Endothelial cell of umbilical vein (primary cell): Measurements from ENCODE around the gene ANKRD33. TPM values are rescaled to one million over a fixed set of nuclear protein-coding genes. Genes with fewer than 3 reads are reported as not detected.

Experiments
- BruUV-seq: library from RNA; stranded (reverse); fragments of 400-500 nt; replicated peaks from 2 replicates; lab custom pipeline; 2021; lab: Mats Ljungman, UMichigan
- CTCF ChIA-PET: fragments of 300-600, 350-600 bp; sonication (Branson Sonifier 250); formaldehyde crosslinking; loops from one replicate; lab custom pipeline; 2021; ENCODE audit warnings: antibody characterized with exemption, inconsistent platforms; lab: Charles Lee
- POLR2A ChIA-PET: fragments of 300-600, 350-600 bp; sonication (Branson Sonifier 250); formaldehyde crosslinking; loops from one replicate; lab custom pipeline; 2021; ENCODE audit warnings: antibody characterized with exemption, inconsistent platforms; lab: Charles Lee
- DNase-seq: peaks from one replicate; pipeline ENCODE4 v3.0.0-alpha.2; 2011; ENCODE audit warnings: low read depth, low spot score
- FAIRE-seq: peaks from 2 replicates; lab custom pipeline; 2011; peaks lifted over from hg19 to GRCh38; lab: Jason Lieb, UNC
- H2AFZ ChIP-seq: 2 replicates; pipeline ENCODE4 v1.6.0; 2012; ENCODE audit warnings: low read depth, low read length, control low read depth, inconsistent platforms
- H3K27ac ChIP-seq: 2 replicates; pipeline ENCODE4 v1.5.1; 2011; ENCODE audit warnings: low read depth, mild to moderate bottlenecking, control low read depth, low read length, moderate library complexity; ENCODE audit not compliant: insufficient read depth
- H3K27me3 ChIP-seq, 2 experiments: 2 replicates each; pipeline versions ENCODE4 v1.6.0 to v1.6.1; 2011; ENCODE audit warnings: low read length in 2 of 2, mixed read lengths in 1 of 2; ENCODE audit not compliant: control insufficient read depth in 2 of 2, insufficient read depth in 2 of 2
- H3K36me3 ChIP-seq, 2 experiments: 2 replicates in 1 of 2; 3 replicates in 1 of 2; pipeline ENCODE4 v1.5.1; 2011; ENCODE audit warnings: low read length in 2 of 2, mild to moderate bottlenecking in 1 of 2, moderate library complexity in 1 of 2; ENCODE audit not compliant: control insufficient read depth in 2 of 2, insufficient read depth in 2 of 2; ENCODE audit errors: extremely low read depth in 1 of 2
- H3K4me1 ChIP-seq: 3 replicates; pipeline ENCODE4 v1.5.1; 2011; ENCODE audit warnings: mild to moderate bottlenecking, low read length; ENCODE audit not compliant: control insufficient read depth, insufficient read depth; ENCODE audit errors: extremely low read depth
- H3K4me2 ChIP-seq: 2 replicates; pipeline ENCODE4 v1.6.1; 2011; ENCODE audit warnings: low read length, control low read depth, mixed read lengths; ENCODE audit not compliant: insufficient read depth
- H3K4me3 ChIP-seq, 3 experiments: fragments of 200-600 bp in 1 of 3; sonication (generic), shearing (Covaris generic) in 1 of 3; replicated peaks in 1 of 3; 2 replicates each; pipeline ENCODE4 v1.5.1; 2011 to 2016; ENCODE audit warnings: control low read depth in 3 of 3, low read length in 3 of 3, mild to moderate bottlenecking in 2 of 3, inconsistent platforms in 1 of 3, low read depth in 1 of 3, moderate library complexity in 1 of 3; ENCODE audit not compliant: insufficient read depth in 1 of 3
- H3K79me2 ChIP-seq: 2 replicates; pipeline ENCODE4 v1.6.0; 2012; ENCODE audit warnings: low read length, inconsistent platforms; ENCODE audit not compliant: control insufficient read depth, insufficient read depth
- H3K9ac ChIP-seq: replicated peaks from 2 replicates; pipeline ENCODE3; 2011; ENCODE audit warnings: low read length, control low read depth; ENCODE audit not compliant: insufficient read depth; ENCODE audit errors: extremely low read depth
- H3K9me1 ChIP-seq: replicated peaks from 3 replicates; pipeline ENCODE4 v1.6.0; 2011; ENCODE audit warnings: mild to moderate bottlenecking, low read length; ENCODE audit not compliant: control insufficient read depth, insufficient read depth; ENCODE audit errors: extremely low read depth
- H3K9me3 ChIP-seq: replicated peaks from 2 replicates; pipeline ENCODE4 v1.5.1; 2012; ENCODE audit warnings: low read length, inconsistent platforms; ENCODE audit not compliant: control insufficient read depth, insufficient read depth
- H4K20me1 ChIP-seq: replicated peaks from 2 replicates; pipeline ENCODE3; 2011; ENCODE audit warnings: mild to moderate bottlenecking, low read length; ENCODE audit not compliant: control insufficient read depth, insufficient read depth; ENCODE audit errors: extremely low read depth
- EZH2 ChIP-seq: IDR thresholded peaks from 2 replicates; pipeline ENCODE4 v1.6.1; 2012; ENCODE audit warnings: borderline replicate concordance, low read depth, mild to moderate bottlenecking, moderate library complexity, low read length, inconsistent platforms; ENCODE audit not compliant: severe bottlenecking
- FOS ChIP-seq: IDR thresholded peaks from 2 replicates; pipeline ENCODE4 v1.6.1; 2011; ENCODE audit warnings: mild to moderate bottlenecking, low read length, moderate library complexity, borderline replicate concordance; ENCODE audit not compliant: insufficient read depth
- GATA2 ChIP-seq: IDR thresholded peaks from 2 replicates; pipeline ENCODE4 v1.7.0; 2011; ENCODE audit warnings: low read depth, mild to moderate bottlenecking, moderate library complexity, mixed read lengths, low read length; ENCODE audit not compliant: insufficient read length, insufficient read depth
- JUN ChIP-seq: IDR thresholded peaks from 2 replicates; pipeline ENCODE4 v1.6.1; 2011; ENCODE audit warnings: borderline replicate concordance, low read depth; ENCODE audit not compliant: insufficient read length, insufficient read depth
- MYC ChIP-seq: IDR thresholded peaks from one replicate; pipeline ENCODE4 v1.6.1; 2011; ENCODE audit warnings: mild to moderate bottlenecking, low read depth, low read length
- POLR2A ChIP-seq: IDR thresholded peaks from 2 replicates; pipeline ENCODE4 v1.6.1; 2012; ENCODE audit warnings: low read depth, mild to moderate bottlenecking, control low read depth, low read length
- POLR2AphosphoS5 ChIP-seq: IDR thresholded peaks from 2 replicates; pipeline ENCODE4 v1.6.1; 2012; ENCODE audit warnings: low read depth, mild to moderate bottlenecking, control low read depth, low read length, moderate library complexity; ENCODE audit not compliant: insufficient read depth
- dilution Hi-C: fragments of 300-500 bp; cut with MboI; formaldehyde crosslinking; loops from one replicate; pipeline ENCODE4 v1.15.0; 2019; ENCODE audit warnings: low sequenced_read_pairs; ENCODE audit not compliant: extremely low pct_ligation_motif_present
- intact Hi-C: fragments of 100-400 bp; cut with micrococcal nuclease; formaldehyde crosslinking; loops from one replicate; pipeline ENCODE4 v1.10.0; 2022
- polyA plus RNA-seq, 4 experiments: library from polyadenylated mRNA; depleted of rRNA in 3 of 4; stranded (reverse) in 3 of 4; unstranded in 1 of 4; fragments of >200 nt; gene quantifications; 2 replicates each; pipeline versions ENCODE4 v1.2.1 to v1.2.3, GENCODE V29; 2011 to 2012; ENCODE audit warnings: missing spikeins in 1 of 4
- total RNA-seq: library from RNA; stranded (reverse); gene quantifications from 2 replicates; pipeline ENCODE4 v1.2.3, GENCODE V29; 2021
- TF ChIP-seq, protein P1 (sequence below): IDR thresholded peaks from 2 replicates; pipeline ENCODE4 v1.6.1; 2011; ENCODE audit not compliant: insufficient read depth, insufficient read length
- TF ChIP-seq, protein P2 (sequence below), 2 donors: IDR thresholded peaks; 1 replicate in 1 of 2; 2 replicates in 1 of 2; pipeline ENCODE4 v1.5.1; 2011; ENCODE audit warnings: low read length in 2 of 2, mild to moderate bottlenecking in 2 of 2, moderate library complexity in 2 of 2, control low read depth in 1 of 2, inconsistent platforms in 1 of 2, low read depth in 1 of 2; ENCODE audit not compliant: insufficient read depth in 1 of 2; ENCODE audit errors: extremely low read depth in 1 of 2

The ANKRD33 gene
- total and polyA plus RNA-seq, 2 donors (not counting 3 experiments of a cell fraction or from before 2014, with no cell fraction given) = 0.80 to 1.2 TPM

DNA sequence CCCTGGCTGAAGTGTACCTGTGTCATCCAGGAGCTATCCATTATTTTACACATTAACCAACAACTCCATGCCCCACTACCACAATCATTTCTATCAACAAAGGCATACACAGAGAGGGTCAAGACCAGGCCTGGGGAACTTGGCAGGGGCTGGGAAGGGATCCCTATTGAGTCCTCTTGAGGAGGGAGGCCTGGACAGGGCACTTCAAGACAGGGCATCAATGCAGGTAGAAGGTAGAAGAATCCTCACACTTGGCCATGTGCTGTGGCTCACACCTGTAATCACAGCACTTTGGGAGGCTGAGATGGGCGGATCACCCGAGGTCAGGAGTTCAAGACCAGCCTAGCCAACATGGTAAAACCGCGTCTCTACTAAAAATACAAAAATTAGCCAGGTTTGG is 13.4 kb upstream of the ANKRD33 start:
- H3K36me3 ChIP-seq = no peaks in the 10 kb centered on the region
- dilution Hi-C loops (no loop called here), intact Hi-C loops (loop anchor here (2.0 to 10.0 kb wide), 3 partner anchors 60 to 342 kb away; a partner anchor contains a TSS)
- no peak overlapping the region for H3K4me2 ChIP-seq
- TF ChIP-seq, protein P1, sequence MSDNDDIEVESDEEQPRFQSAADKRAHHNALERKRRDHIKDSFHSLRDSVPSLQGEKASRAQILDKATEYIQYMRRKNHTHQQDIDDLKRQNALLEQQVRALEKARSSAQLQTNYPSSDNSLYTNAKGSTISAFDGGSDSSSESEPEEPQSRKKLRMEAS = no peak
- TF ChIP-seq POLR2AphosphoS5 (no peak), POLR2A (no peak), JUN (no peak), FOS (no peak), GATA2 (no peak), MYC (no peak), EZH2 (no peak)
- TF ChIP-seq, protein P2, sequence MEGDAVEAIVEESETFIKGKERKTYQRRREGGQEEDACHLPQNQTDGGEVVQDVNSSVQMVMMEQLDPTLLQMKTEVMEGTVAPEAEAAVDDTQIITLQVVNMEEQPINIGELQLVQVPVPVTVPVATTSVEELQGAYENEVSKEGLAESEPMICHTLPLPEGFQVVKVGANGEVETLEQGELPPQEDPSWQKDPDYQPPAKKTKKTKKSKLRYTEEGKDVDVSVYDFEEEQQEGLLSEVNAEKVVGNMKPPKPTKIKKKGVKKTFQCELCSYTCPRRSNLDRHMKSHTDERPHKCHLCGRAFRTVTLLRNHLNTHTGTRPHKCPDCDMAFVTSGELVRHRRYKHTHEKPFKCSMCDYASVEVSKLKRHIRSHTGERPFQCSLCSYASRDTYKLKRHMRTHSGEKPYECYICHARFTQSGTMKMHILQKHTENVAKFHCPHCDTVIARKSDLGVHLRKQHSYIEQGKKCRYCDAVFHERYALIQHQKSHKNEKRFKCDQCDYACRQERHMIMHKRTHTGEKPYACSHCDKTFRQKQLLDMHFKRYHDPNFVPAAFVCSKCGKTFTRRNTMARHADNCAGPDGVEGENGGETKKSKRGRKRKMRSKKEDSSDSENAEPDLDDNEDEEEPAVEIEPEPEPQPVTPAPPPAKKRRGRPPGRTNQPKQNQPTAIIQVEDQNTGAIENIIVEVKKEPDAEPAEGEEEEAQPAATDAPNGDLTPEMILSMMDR (IDR thresholded peaks at IDR 0.05; ENCODE audit: extremely low read depth in 1 of 2, insufficient read depth in 1 of 2, low read depth in 1 of 2, low read length in 2 of 2) = no peak
- no peaks in the 10 kb centered on the region for H3K79me2 ChIP-seq
- FAIRE-seq = no peak
- no peak overlapping the region for H2AFZ ChIP-seq
- no peak for DNase-seq
- no peak overlapping the region for H3K9ac ChIP-seq
- H3K27ac ChIP-seq = no peak overlapping the region
- no peaks in the 10 kb centered on the region for H4K20me1 ChIP-seq
- POLR2A ChIA-PET = no interaction called here
- H3K9me3 ChIP-seq = no peaks in the 10 kb centered on the region
- BruUV-seq = no TSS peak
- CTCF ChIA-PET = interaction anchor here (0.8 to 5.0 kb wide), 40 partner anchors 8 to 797 kb away, joined by 3 to 105 read pairs (median 6); partner anchors contain the start of genes ANKRD33, FIGNL2, SCN8A and SLC4A8
- H3K4me1 ChIP-seq = no peaks in the 10 kb centered on the region
- no peaks in the 10 kb centered on the region for H3K27me3 ChIP-seq
- no peaks in the 10 kb centered on the region for H3K9me1 ChIP-seq
- no peak overlapping the region for H3K4me3 ChIP-seq
